Astrocyte of the cerebellum (primary cell): Measurements from ENCODE around the gene RPL41.
A peak's percentile ranks its signal among the peaks of the same experiment; 100 is the strongest.
"Not testable (repeated sequence)": the region's sequence is repeated elsewhere in the genome, so short reads cannot be mapped to it uniquely, and the experiment has no call there.

Experiments
- DNase-seq: peaks from one replicate; pipeline ENCODE4 v3.0.0-alpha.2; 2011; ENCODE audit warnings: low read depth
- H3K4me3 ChIP-seq: 2 replicates; pipeline ENCODE4 v1.5.1; 2011; ENCODE audit warnings: mild to moderate bottlenecking, low read depth, low read length, moderate library complexity
- in situ Hi-C: cut with HindIII; loops from 2 replicates; pipeline ENCODE4 v1.10.0; 2017; ENCODE audit warnings: low sequenced_read_pairs
- TF ChIP-seq, protein P1 (sequence below): IDR thresholded peaks from 2 replicates; pipeline ENCODE4 v1.5.1; 2012; ENCODE audit warnings: low read length, low read depth, moderate library complexity, mild to moderate bottlenecking; ENCODE audit errors: missing control alignments

The RPL41 gene

GRCh38 chr12:56116267-56117081 is at the start of gene RPL41:
Gene RPL41, plus strand, starts transcription at chr12:56116633.
- in situ Hi-C loops: loop anchor here (5.0 kb wide), 1 partner anchor 76 kb away; no protein-coding TSS in a partner anchor
- peak; percentile 88 for DNase-seq
- TF ChIP-seq, protein P1, sequence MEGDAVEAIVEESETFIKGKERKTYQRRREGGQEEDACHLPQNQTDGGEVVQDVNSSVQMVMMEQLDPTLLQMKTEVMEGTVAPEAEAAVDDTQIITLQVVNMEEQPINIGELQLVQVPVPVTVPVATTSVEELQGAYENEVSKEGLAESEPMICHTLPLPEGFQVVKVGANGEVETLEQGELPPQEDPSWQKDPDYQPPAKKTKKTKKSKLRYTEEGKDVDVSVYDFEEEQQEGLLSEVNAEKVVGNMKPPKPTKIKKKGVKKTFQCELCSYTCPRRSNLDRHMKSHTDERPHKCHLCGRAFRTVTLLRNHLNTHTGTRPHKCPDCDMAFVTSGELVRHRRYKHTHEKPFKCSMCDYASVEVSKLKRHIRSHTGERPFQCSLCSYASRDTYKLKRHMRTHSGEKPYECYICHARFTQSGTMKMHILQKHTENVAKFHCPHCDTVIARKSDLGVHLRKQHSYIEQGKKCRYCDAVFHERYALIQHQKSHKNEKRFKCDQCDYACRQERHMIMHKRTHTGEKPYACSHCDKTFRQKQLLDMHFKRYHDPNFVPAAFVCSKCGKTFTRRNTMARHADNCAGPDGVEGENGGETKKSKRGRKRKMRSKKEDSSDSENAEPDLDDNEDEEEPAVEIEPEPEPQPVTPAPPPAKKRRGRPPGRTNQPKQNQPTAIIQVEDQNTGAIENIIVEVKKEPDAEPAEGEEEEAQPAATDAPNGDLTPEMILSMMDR: no peak
- peak within 1 kb of the TSS; percentile 83 for H3K4me3 ChIP-seq

GRCh38 chr12:56071648-56072047 is 44.8 kb upstream of the RPL41 start:
- TF ChIP-seq, protein P1: no peak
- DNase-seq: no peak
- no peak overlapping the region for H3K4me3 ChIP-seq
- in situ Hi-C loops: no loop called here

GRCh38 chr12:56074396-56074795 is 42.0 kb upstream of the RPL41 start:
- TF ChIP-seq, protein P1: no peak
- in situ Hi-C loops: no loop called here
- H3K4me3 ChIP-seq: no peak overlapping the region
- no peak for DNase-seq

GRCh38 chr12:56077966-56078365 is 38.5 kb upstream of the RPL41 start:
- in situ Hi-C loops, DNase-seq, H3K4me3 ChIP-seq: not testable (repeated sequence)

GRCh38 chr12:56078427-56078826 is 38.0 kb upstream of the RPL41 start:
- in situ Hi-C loops: no loop called here
- H3K4me3 ChIP-seq: no peak overlapping the region
- DNase-seq: no peak
- TF ChIP-seq, protein P1: no peak

DNA sequence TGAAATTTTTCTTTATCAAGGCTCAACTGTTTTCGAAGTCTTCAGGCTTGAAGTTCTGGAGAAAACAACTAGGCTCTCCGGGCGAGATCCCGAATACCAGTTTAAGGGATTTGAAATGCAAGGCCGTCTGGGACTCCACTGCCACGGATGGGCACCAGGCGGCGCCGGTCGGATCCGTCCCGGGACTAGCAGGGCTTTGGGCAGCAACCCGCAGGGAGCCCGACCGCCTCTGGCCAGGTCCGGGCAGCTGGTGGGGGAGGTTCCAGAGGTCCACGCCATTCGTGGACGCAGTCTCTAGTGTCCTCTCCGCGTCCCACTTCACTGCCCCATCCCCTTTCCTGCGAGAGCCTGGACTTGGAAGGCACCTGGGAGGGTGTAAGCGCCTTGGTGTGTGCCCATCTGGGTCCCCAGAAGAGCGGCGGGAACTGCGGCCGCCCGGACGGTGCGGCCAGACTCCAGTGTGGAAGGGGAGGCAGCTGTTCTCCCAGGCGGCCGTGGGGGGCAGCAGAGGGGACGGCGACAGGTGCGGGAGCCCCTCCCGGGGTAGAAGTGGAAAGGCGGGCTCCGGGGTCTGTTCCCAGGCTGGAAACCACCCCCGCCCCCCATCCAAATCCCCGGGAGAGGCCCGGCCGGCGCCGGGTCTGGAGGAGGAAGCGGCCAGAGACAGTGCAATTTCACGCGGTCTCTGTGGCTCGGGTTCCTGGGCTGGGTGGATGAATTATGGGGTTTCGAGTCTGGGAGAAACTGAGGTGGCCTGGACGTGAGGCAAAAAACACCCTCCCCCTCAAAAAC is 37.3 kb upstream of the RPL41 start:
- in situ Hi-C loops: no loop called here
- TF ChIP-seq, protein P1: peak; percentile 86
- peak; percentile 49 for DNase-seq

More for the DNA sequence above, 37.3 kb upstream of the RPL41 start:
- H3K4me3 ChIP-seq: peak overlapping the region; percentile 52
